Measurements from ENCODE around the gene CCBE1.

DNA sequence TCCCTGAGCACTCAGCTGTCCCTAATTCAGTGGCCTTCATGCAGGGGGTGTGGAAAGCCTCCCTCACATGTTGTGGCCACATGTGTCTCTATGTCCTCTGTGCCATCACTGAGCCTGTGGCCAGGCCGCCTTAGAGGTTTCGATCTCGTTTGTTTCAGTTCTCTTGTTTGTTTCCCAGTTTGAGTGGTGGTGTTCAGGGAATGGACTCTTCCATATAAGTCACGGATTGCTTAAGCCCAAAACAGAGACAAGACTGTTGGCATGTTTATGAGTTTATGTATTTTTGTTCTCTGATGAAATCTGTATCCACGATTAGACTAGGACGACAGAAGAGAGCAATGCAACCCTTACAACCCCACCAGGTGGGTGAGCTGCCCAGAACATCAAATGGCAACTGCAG, 134.5 kb downstream of the CCBE1 start:
- TF ChIP-seq, protein P1, sequence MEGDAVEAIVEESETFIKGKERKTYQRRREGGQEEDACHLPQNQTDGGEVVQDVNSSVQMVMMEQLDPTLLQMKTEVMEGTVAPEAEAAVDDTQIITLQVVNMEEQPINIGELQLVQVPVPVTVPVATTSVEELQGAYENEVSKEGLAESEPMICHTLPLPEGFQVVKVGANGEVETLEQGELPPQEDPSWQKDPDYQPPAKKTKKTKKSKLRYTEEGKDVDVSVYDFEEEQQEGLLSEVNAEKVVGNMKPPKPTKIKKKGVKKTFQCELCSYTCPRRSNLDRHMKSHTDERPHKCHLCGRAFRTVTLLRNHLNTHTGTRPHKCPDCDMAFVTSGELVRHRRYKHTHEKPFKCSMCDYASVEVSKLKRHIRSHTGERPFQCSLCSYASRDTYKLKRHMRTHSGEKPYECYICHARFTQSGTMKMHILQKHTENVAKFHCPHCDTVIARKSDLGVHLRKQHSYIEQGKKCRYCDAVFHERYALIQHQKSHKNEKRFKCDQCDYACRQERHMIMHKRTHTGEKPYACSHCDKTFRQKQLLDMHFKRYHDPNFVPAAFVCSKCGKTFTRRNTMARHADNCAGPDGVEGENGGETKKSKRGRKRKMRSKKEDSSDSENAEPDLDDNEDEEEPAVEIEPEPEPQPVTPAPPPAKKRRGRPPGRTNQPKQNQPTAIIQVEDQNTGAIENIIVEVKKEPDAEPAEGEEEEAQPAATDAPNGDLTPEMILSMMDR (IDR thresholded peaks at IDR 0.05), result no peak
- no peak for TF ChIP-seq ZFX (IDR thresholded peaks at IDR 0.05; ENCODE audit: borderline replicate concordance)
